ENCODE measurements around the gene ALKBH3.

- TF ChIP-seq CTCF (IDR thresholded peaks at IDR 0.05): no peak
- TF ChIP-seq POLR2A (IDR thresholded peaks at IDR 0.05; ENCODE audit: low read length): no peak
- no peak for TF ChIP-seq RNF2 (IDR thresholded peaks at IDR 0.05; ENCODE audit: borderline replicate concordance, low read depth)
Observed at GRCh38 chr11:43922744-43923405, 42.2 kb downstream of the ALKBH3 start.

Data from A549 (cell line).